ENCODE measurements around the gene SMCO3. TPM values are rescaled to one million over a fixed set of nuclear protein-coding genes. Genes with fewer than 3 reads are reported as not detected.
A peak's percentile ranks its signal among the peaks of the same experiment; 100 is the strongest.

Gene SMCO3
- total and polyA plus RNA-seq, 10 of the 15 experiments (the other 5 are each of a cell fraction or from before 2014, with no cell fraction given) = 0.05 to 0.35 (median 0.10) TPM; not detected in 6

DNA sequence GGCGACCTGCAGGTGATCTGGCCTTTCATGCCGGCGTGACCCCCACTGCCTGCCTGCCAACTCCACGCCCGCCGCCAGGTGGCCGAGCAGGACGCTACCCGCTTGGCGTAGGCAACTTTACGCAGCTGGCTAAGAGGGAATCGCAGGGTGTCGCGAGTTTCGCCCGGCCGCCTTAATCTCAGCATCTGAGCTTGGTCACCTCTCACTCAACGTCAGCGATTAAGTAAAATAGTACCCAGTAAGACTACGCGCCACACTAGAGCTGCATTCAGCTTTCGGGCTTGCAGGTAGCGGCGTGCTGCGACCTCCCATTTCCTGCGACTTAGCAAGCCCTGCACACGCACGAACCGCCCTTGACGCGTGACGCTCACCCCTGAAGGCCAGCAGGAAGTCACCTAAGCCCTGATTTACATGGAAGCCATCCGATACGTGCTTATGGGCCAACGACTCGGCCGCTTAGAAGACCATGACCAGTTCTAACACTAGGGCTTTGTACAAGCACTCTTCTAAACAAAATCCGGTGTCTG lies 44.0 kb downstream of the SMCO3 start (continued):
- TF ChIP-seq CHD2 (IDR thresholded peaks at IDR 0.05; ENCODE audit: borderline replicate concordance, low read depth, low read length) (peak; percentile 78), CREM (IDR thresholded peaks at IDR 0.05; ENCODE audit: low read depth) (peak; percentile 78), BRCA1 (IDR thresholded peaks at IDR 0.05; ENCODE audit: low read depth, low read length) (no peak), GABPA (IDR thresholded peaks at IDR 0.05; ENCODE audit: low read depth) (0 out of 2 replicates have a peak, but pooled peaks have one; percentile 34), NR2C1 (IDR thresholded peaks at IDR 0.05) (peak; percentile 41; the same call in 1 of the 2 replicates), RELB (IDR thresholded peaks at IDR 0.05; ENCODE audit: low read depth) (no peak), DPF2 (IDR thresholded peaks at IDR 0.05) (peak; percentile 16; the same call in 1 of the 2 replicates), IKZF2 (IDR thresholded peaks at IDR 0.05) (0 out of 4 replicates have a peak, but pooled peaks of 1 of the 2 experiments have one; percentile 19), EP300 (IDR thresholded peaks at IDR 0.05; ENCODE audit: borderline replicate concordance in 1 of 2, control insufficient read depth in 1 of 2, low read depth in 2 of 2, low read length in 2 of 2) (peak; percentile 11 to 58; a peak in 3 of 4 replicates), POU2F2 (IDR thresholded peaks at IDR 0.05; ENCODE audit: borderline replicate concordance, low read depth, low read length) (peak; percentile 80), SMAD1 (IDR thresholded peaks at IDR 0.05; ENCODE audit: low read depth, partially characterized antibody) (peak; percentile 25), HDGF (IDR thresholded peaks at IDR 0.05) (0 out of 2 replicates have a peak, but pooled peaks have one; percentile 53), MXI1 (IDR thresholded peaks at IDR 0.05; ENCODE audit: low read depth, low read length) (peak; percentile 46; the same call in 1 of the 2 replicates), SPI1 (IDR thresholded peaks at IDR 0.05; ENCODE audit: borderline replicate concordance, insufficient read depth, low read depth, low read length) (peak; percentile 3; the same call in 1 of the 2 replicates), SMC3 (IDR thresholded peaks at IDR 0.05; ENCODE audit: borderline replicate concordance, low read length) (peak; percentile 41; the same call in 1 of the 2 replicates), PAX5 (IDR thresholded peaks at IDR 0.05; ENCODE audit: borderline replicate concordance, low read depth, low read length) (peak; percentile 72), WRNIP1 (IDR thresholded peaks at IDR 0.05; ENCODE audit: borderline replicate concordance, low read depth, low read length) (peak; percentile 73; the same call in 1 of the 2 replicates)
- TF ChIP-seq, protein P1, sequence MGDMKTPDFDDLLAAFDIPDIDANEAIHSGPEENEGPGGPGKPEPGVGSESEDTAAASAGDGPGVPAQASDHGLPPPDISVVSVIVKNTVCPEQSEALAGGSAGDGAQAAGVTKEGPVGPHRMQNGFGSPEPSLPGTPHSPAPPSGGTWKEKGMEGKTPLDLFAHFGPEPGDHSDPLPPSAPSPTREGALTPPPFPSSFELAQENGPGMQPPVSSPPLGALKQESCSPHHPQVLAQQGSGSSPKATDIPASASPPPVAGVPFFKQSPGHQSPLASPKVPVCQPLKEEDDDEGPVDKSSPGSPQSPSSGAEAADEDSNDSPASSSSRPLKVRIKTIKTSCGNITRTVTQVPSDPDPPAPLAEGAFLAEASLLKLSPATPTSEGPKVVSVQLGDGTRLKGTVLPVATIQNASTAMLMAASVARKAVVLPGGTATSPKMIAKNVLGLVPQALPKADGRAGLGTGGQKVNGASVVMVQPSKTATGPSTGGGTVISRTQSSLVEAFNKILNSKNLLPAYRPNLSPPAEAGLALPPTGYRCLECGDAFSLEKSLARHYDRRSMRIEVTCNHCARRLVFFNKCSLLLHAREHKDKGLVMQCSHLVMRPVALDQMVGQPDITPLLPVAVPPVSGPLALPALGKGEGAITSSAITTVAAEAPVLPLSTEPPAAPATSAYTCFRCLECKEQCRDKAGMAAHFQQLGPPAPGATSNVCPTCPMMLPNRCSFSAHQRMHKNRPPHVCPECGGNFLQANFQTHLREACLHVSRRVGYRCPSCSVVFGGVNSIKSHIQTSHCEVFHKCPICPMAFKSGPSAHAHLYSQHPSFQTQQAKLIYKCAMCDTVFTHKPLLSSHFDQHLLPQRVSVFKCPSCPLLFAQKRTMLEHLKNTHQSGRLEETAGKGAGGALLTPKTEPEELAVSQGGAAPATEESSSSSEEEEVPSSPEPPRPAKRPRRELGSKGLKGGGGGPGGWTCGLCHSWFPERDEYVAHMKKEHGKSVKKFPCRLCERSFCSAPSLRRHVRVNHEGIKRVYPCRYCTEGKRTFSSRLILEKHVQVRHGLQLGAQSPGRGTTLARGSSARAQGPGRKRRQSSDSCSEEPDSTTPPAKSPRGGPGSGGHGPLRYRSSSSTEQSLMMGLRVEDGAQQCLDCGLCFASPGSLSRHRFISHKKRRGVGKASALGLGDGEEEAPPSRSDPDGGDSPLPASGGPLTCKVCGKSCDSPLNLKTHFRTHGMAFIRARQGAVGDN (IDR thresholded peaks at IDR 0.05) = peak; percentile 96
- TF ChIP-seq, protein P2, sequence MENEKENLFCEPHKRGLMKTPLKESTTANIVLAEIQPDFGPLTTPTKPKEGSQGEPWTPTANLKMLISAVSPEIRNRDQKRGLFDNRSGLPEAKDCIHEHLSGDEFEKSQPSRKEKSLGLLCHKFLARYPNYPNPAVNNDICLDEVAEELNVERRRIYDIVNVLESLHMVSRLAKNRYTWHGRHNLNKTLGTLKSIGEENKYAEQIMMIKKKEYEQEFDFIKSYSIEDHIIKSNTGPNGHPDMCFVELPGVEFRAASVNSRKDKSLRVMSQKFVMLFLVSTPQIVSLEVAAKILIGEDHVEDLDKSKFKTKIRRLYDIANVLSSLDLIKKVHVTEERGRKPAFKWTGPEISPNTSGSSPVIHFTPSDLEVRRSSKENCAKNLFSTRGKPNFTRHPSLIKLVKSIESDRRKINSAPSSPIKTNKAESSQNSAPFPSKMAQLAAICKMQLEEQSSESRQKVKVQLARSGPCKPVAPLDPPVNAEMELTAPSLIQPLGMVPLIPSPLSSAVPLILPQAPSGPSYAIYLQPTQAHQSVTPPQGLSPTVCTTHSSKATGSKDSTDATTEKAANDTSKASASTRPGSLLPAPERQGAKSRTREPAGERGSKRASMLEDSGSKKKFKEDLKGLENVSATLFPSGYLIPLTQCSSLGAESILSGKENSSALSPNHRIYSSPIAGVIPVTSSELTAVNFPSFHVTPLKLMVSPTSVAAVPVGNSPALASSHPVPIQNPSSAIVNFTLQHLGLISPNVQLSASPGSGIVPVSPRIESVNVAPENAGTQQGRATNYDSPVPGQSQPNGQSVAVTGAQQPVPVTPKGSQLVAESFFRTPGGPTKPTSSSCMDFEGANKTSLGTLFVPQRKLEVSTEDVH (IDR thresholded peaks at IDR 0.05; ENCODE audit: low read depth, partially characterized antibody) = no peak
- TF ChIP-seq, protein P3, sequence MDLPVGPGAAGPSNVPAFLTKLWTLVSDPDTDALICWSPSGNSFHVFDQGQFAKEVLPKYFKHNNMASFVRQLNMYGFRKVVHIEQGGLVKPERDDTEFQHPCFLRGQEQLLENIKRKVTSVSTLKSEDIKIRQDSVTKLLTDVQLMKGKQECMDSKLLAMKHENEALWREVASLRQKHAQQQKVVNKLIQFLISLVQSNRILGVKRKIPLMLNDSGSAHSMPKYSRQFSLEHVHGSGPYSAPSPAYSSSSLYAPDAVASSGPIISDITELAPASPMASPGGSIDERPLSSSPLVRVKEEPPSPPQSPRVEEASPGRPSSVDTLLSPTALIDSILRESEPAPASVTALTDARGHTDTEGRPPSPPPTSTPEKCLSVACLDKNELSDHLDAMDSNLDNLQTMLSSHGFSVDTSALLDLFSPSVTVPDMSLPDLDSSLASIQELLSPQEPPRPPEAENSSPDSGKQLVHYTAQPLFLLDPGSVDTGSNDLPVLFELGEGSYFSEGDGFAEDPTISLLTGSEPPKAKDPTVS (IDR thresholded peaks at IDR 0.05; ENCODE audit: low read depth, low read length) = no peak
